Activated CD4-positive, alpha-beta memory T cell treated with anti-CD3 and anti-CD28 coated beads, Interleukin-2, amount 10 ng/mL, durations not matched to agents 7 days and 5 days (primary cell): ENCODE results near the gene TLNRD1. TPM values are rescaled to one million over a fixed set of nuclear protein-coding genes. Genes with fewer than 3 reads are reported as not detected.

Source experiments
- CTCF ChIA-PET: fragments of 350-600 bp; sonication (Branson Sonifier 250); formaldehyde crosslinking; loops from one replicate; lab custom pipeline; 2021; ENCODE audit warnings: antibody characterized with exemption, inconsistent platforms; lab: Charles Lee
- POLR2A ChIA-PET: fragments of 350-600 bp; sonication (Branson Sonifier 250); formaldehyde crosslinking; loops from one replicate; lab custom pipeline; 2021; ENCODE audit warnings: antibody characterized with exemption; lab: Charles Lee
- DNase-seq: peaks from one replicate; pipeline ENCODE4 v3.0.0-alpha.2; 2020
- H3K27ac Mint-ChIP-seq: one replicate; pipeline ENCODE4 v1.8.0; 2021; ENCODE audit warnings: mild to moderate bottlenecking, mixed read lengths
- H3K27me3 Mint-ChIP-seq: one replicate; pipeline ENCODE4 v1.8.0; 2021; ENCODE audit warnings: mixed read lengths
- H3K36me3 Mint-ChIP-seq: one replicate; pipeline ENCODE4 v1.8.0; 2021; ENCODE audit warnings: low read depth, mixed read lengths
- H3K4me1 Mint-ChIP-seq: one replicate; pipeline ENCODE4 v1.8.0; 2021; ENCODE audit warnings: mixed read lengths
- H3K4me3 Mint-ChIP-seq: one replicate; pipeline ENCODE4 v1.8.0; 2021; ENCODE audit warnings: mild to moderate bottlenecking, mixed read lengths
- H3K9me3 Mint-ChIP-seq: one replicate; pipeline ENCODE4 v1.8.0; 2021; ENCODE audit warnings: mixed read lengths
- total RNA-seq, 2 experiments: library from RNA; stranded (reverse); gene quantifications; one replicate each; pipeline ENCODE4 v1.2.3, GENCODE V29; 2021

TLNRD1 gene
- total RNA-seq, 2 experiments from 2014 or later = 47.1 to 48.8 TPM

- H3K4me3 Mint-ChIP-seq = no peak overlapping the region
- H3K4me1 Mint-ChIP-seq = peaks cover 56% of the 10 kb centered on the region
- H3K9me3 Mint-ChIP-seq = peaks cover 3% of the 10 kb centered on the region
- CTCF ChIA-PET = interaction anchor here (2.0 to 4.0 kb wide), 2 partner anchors 13 to 274 kb away, joined by 8 to 27 read pairs; no protein-coding TSS in a partner anchor
- no peaks in the 10 kb centered on the region for H3K27me3 Mint-ChIP-seq
- H3K27ac Mint-ChIP-seq = no peak overlapping the region
- no peak for DNase-seq
- POLR2A ChIA-PET = interaction anchor here (3.4 kb wide), 1 partner anchor 8 kb away, joined by 81 read pairs; the partner anchor contains the start of gene TLNRD1
- peaks cover 21% of the 10 kb centered on the region for H3K36me3 Mint-ChIP-seq
These were observed 8.3 kb upstream of the TLNRD1 start for GRCh38 chr15:80992441-80992840.

- ChIA-PET POLR2A (no interaction called here), CTCF (no interaction called here)
- Mint-ChIP-seq H3K27ac (no peak overlapping the region), H3K4me1 (peaks cover 51% of the 10 kb centered on the region), H3K27me3 (no peaks in the 10 kb centered on the region), H3K4me3 (no peak overlapping the region), H3K36me3 (peaks cover 12% of the 10 kb centered on the region), H3K9me3 (peaks cover 3% of the 10 kb centered on the region)
- DNase-seq = peak; percentile 32
These were observed 4.5 kb upstream of the TLNRD1 start for GRCh38 chr15:80996247-80996646.

GRCh38 chr15:80997692-80998091 is 3.0 kb upstream of the TLNRD1 start:
- ChIA-PET POLR2A (interaction anchor here (1.8 to 4.9 kb wide), 4 partner anchors 11 to 297 kb away, joined by 3 to 50 read pairs (median 32); no protein-coding TSS in a partner anchor), CTCF (interaction anchor here (0.6 to 2.8 kb wide), 7 partner anchors 9 to 268 kb away, joined by 3 to 21 read pairs (median 4); no protein-coding TSS in a partner anchor)
- Mint-ChIP-seq H3K4me1 (peaks cover 36% of the 10 kb centered on the region), H3K4me3 (no peak overlapping the region), H3K27ac (peak overlapping the region; percentile 36), H3K9me3 (peaks cover 3% of the 10 kb centered on the region), H3K36me3 (peaks cover 15% of the 10 kb centered on the region), H3K27me3 (no peaks in the 10 kb centered on the region)
- DNase-seq = no peak

GRCh38 chr15:80998251-80998650 is 2.5 kb upstream of the TLNRD1 start:
- H3K4me3 Mint-ChIP-seq = peak overlapping the region; percentile 4
- peaks cover 38% of the 10 kb centered on the region for H3K4me1 Mint-ChIP-seq
- peaks cover 3% of the 10 kb centered on the region for H3K9me3 Mint-ChIP-seq
- peak overlapping the region; percentile 73 for H3K27ac Mint-ChIP-seq
- DNase-seq = no peak
- H3K36me3 Mint-ChIP-seq = peaks cover 18% of the 10 kb centered on the region
- ChIA-PET POLR2A (interaction anchor here (1.3 to 4.9 kb wide), 5 partner anchors 11 to 296 kb away, joined by 3 to 50 read pairs (median 25); no protein-coding TSS in a partner anchor), CTCF (interaction anchor here (1.0 to 4.1 kb wide), 7 partner anchors 7 to 268 kb away, joined by 3 to 23 read pairs (median 4); no protein-coding TSS in a partner anchor)
- H3K27me3 Mint-ChIP-seq = no peaks in the 10 kb centered on the region

- peak overlapping the region; percentile 99 for H3K27ac Mint-ChIP-seq
- CTCF ChIA-PET = interaction anchor here (2.2 to 4.1 kb wide), 3 partner anchors 9 to 266 kb away, joined by 7 to 23 read pairs (median 14); no protein-coding TSS in a partner anchor
- H3K36me3 Mint-ChIP-seq = peaks cover 32% of the 10 kb centered on the region
- H3K4me3 Mint-ChIP-seq = peak overlapping the region; percentile 98
- POLR2A ChIA-PET = interaction anchor here (1.0 to 4.9 kb wide), 10 partner anchors 8 to 295 kb away, joined by 3 to 81 read pairs (median 23); no protein-coding TSS in a partner anchor
- DNase-seq = peak; percentile 76
- H3K27me3 Mint-ChIP-seq = no peaks in the 10 kb centered on the region
- peaks cover 3% of the 10 kb centered on the region for H3K9me3 Mint-ChIP-seq
- peaks cover 52% of the 10 kb centered on the region for H3K4me1 Mint-ChIP-seq
These were observed 1.1 kb upstream of the TLNRD1 start for GRCh38 chr15:80999623-81000036.

GRCh38 chr15:81000144-81000623 is 539 bp upstream of the TLNRD1 start:
- Mint-ChIP-seq H3K27me3 (no peaks in the 10 kb centered on the region), H3K9me3 (peaks cover 3% of the 10 kb centered on the region), H3K4me3 (peak overlapping the region; percentile 98), H3K27ac (peak overlapping the region; percentile 99), H3K36me3 (peaks cover 38% of the 10 kb centered on the region), H3K4me1 (peaks cover 57% of the 10 kb centered on the region)
- DNase-seq = no peak
- CTCF ChIA-PET = interaction anchor here (1.3 to 4.1 kb wide), 5 partner anchors 9 to 265 kb away, joined by 3 to 23 read pairs (median 7); no protein-coding TSS in a partner anchor
- POLR2A ChIA-PET = interaction anchor here (1.0 to 4.9 kb wide), 14 partner anchors 9 to 294 kb away, joined by 3 to 81 read pairs (median 18); no protein-coding TSS in a partner anchor

GRCh38 chr15:81001152-81002008 is 657 bp downstream of the TLNRD1 start:
- ChIA-PET POLR2A (interaction anchor here (0.7 to 4.9 kb wide), 29 partner anchors 8 to 942 kb away, joined by 3 to 81 read pairs (median 6); partner anchors contain the start of gene ABHD17C), CTCF (interaction anchor here (1.0 to 4.1 kb wide), 7 partner anchors 10 to 295 kb away, joined by 3 to 23 read pairs (median 5); no protein-coding TSS in a partner anchor)
- Mint-ChIP-seq H3K27ac (peak overlapping the region; percentile 99), H3K27me3 (no peaks in the 10 kb centered on the region), H3K36me3 (peaks cover 49% of the 10 kb centered on the region), H3K4me1 (peaks cover 59% of the 10 kb centered on the region), H3K4me3 (peak overlapping the region; percentile 98), H3K9me3 (no peaks in the 10 kb centered on the region)
- DNase-seq = peak; percentile 58

- peak overlapping the region; percentile 69 for H3K27ac Mint-ChIP-seq
- H3K4me1 Mint-ChIP-seq = peaks cover 62% of the 10 kb centered on the region
- CTCF ChIA-PET = interaction anchor here (1.0 to 4.1 kb wide), 6 partner anchors 11 to 294 kb away, joined by 3 to 23 read pairs (median 6); no protein-coding TSS in a partner anchor
- H3K27me3 Mint-ChIP-seq = no peaks in the 10 kb centered on the region
- no peaks in the 10 kb centered on the region for H3K9me3 Mint-ChIP-seq
- DNase-seq = no peak
- POLR2A ChIA-PET = interaction anchor here (0.7 to 4.9 kb wide), 25 partner anchors 7 to 942 kb away, joined by 3 to 81 read pairs (median 7); partner anchors contain the start of gene ABHD17C
- peaks cover 52% of the 10 kb centered on the region for H3K36me3 Mint-ChIP-seq
- H3K4me3 Mint-ChIP-seq = peak overlapping the region; percentile 79
These were observed 1.2 kb downstream of the TLNRD1 start for GRCh38 chr15:81002009-81002330.

- H3K27ac Mint-ChIP-seq = peak overlapping the region; percentile 59
- H3K4me3 Mint-ChIP-seq = peak overlapping the region; percentile 75
- ChIA-PET CTCF (interaction anchor here (0.9 to 4.1 kb wide), 5 partner anchors 12 to 263 kb away, joined by 3 to 23 read pairs (median 6); no protein-coding TSS in a partner anchor), POLR2A (interaction anchor here (0.8 to 4.9 kb wide), 19 partner anchors 6 to 943 kb away, joined by 3 to 81 read pairs (median 10); partner anchors contain the start of gene ABHD17C)
- peaks cover 62% of the 10 kb centered on the region for H3K4me1 Mint-ChIP-seq
- H3K36me3 Mint-ChIP-seq = peaks cover 55% of the 10 kb centered on the region
- no peaks in the 10 kb centered on the region for H3K27me3 Mint-ChIP-seq
- H3K9me3 Mint-ChIP-seq = no peaks in the 10 kb centered on the region
- DNase-seq = no peak
These were observed 1.8 kb downstream of the TLNRD1 start for GRCh38 chr15:81002331-81003096.

- peaks cover 62% of the 10 kb centered on the region for H3K4me1 Mint-ChIP-seq
- POLR2A ChIA-PET = interaction anchor here (3.8 to 4.3 kb wide), 2 partner anchors 18 to 36 kb away, joined by 17 to 21 read pairs; no protein-coding TSS in a partner anchor
These were observed 2.3 kb downstream of the TLNRD1 start for GRCh38 chr15:81003097-81003350.

GRCh38 chr15:81006124-81006523 is 5.4 kb downstream of the TLNRD1 start:
- ChIA-PET POLR2A (interaction anchor here (0.7 kb wide), 1 partner anchor 13 kb away, joined by 4 read pairs; no protein-coding TSS in a partner anchor), CTCF (interaction anchor here (0.7 to 1.0 kb wide), 2 partner anchors 8 to 260 kb away, joined by 4 read pairs; no protein-coding TSS in a partner anchor)
- H3K4me3 Mint-ChIP-seq = no peak overlapping the region
- no peaks in the 10 kb centered on the region for H3K27me3 Mint-ChIP-seq
- peaks cover 67% of the 10 kb centered on the region for H3K4me1 Mint-ChIP-seq
- no peaks in the 10 kb centered on the region for H3K9me3 Mint-ChIP-seq
- DNase-seq = no peak
- H3K27ac Mint-ChIP-seq = no peak overlapping the region
- H3K36me3 Mint-ChIP-seq = peaks cover 59% of the 10 kb centered on the region

More at GRCh38 chr15:81003097-81003350, 2.3 kb downstream of the TLNRD1 start:
- Mint-ChIP-seq H3K4me3 (peak overlapping the region; percentile 75), H3K9me3 (no peaks in the 10 kb centered on the region), H3K27ac (peak overlapping the region; percentile 72), H3K36me3 (peaks cover 56% of the 10 kb centered on the region), H3K27me3 (no peaks in the 10 kb centered on the region)
- no peak for DNase-seq
- CTCF ChIA-PET = interaction anchor here (0.9 kb wide), 1 partner anchor 105 kb away, joined by 3 read pairs; no protein-coding TSS in a partner anchor
